Thymus (tissue), 11 donors: ENCODE measurements around the gene CFAP20DC. TPM values are rescaled to one million over a fixed set of nuclear protein-coding genes. Genes with fewer than 3 reads are reported as not detected.
"Not testable (repeated sequence)": the region's sequence is repeated elsewhere in the genome, so short reads cannot be mapped to it uniquely, and the experiment has no call there.

Experiments
- DNase-seq, 9 donors: peaks; one replicate each; pipeline ENCODE4 v3.0.0-alpha.2; 2013; ENCODE audit warnings: low spot score in 9 of 9, low read depth in 6 of 9, missing footprints in 1 of 9
- H3K27ac ChIP-seq, 2 donors: one replicate each; pipeline ENCODE4 v1.5.1; 2013; ENCODE audit warnings: control low read depth in 1 of 2, low read depth in 1 of 2, low read length in 1 of 2, mild to moderate bottlenecking in 1 of 2, moderate library complexity in 1 of 2
- H3K27me3 ChIP-seq, 2 donors: one replicate each; pipeline ENCODE4 v1.5.1; 2013; ENCODE audit warnings: low read length in 1 of 2; ENCODE audit not compliant: control insufficient read depth in 2 of 2, insufficient read depth in 1 of 2
- H3K36me3 ChIP-seq, 2 donors: one replicate each; pipeline ENCODE4 v1.5.1; 2013; ENCODE audit warnings: low read length in 1 of 2, mild to moderate bottlenecking in 1 of 2, moderate library complexity in 1 of 2; ENCODE audit not compliant: control insufficient read depth in 2 of 2, insufficient read depth in 2 of 2
- H3K4me1 ChIP-seq, 2 donors: one replicate each; pipeline ENCODE4 v1.5.1; 2013; ENCODE audit warnings: low read length in 2 of 2; ENCODE audit not compliant: control insufficient read depth in 2 of 2, insufficient read depth in 2 of 2
- H3K4me3 ChIP-seq, 2 donors: one replicate each; pipeline ENCODE4 v1.5.1; 2013; ENCODE audit warnings: low read length in 2 of 2, control low read depth in 1 of 2, mild to moderate bottlenecking in 1 of 2
- H3K9me3 ChIP-seq, 2 donors: one replicate each; pipeline ENCODE4 v1.5.1; 2013; ENCODE audit warnings: low read length in 1 of 2, mild to moderate bottlenecking in 1 of 2; ENCODE audit not compliant: control insufficient read depth in 2 of 2, insufficient read depth in 1 of 2
- WGBS: extraction: QIAGEN DNeasy Blood & Tissue Kit; methylation state at CpG from one replicate; pipeline ENCODE4 v1.1.7; 2013; 5-methylcytosine and 5-hydroxymethylcytosine counted together
- polyA plus RNA-seq: library from polyadenylated mRNA; stranded (reverse); fragments of 200-250 nt; gene quantifications from one replicate; pipeline ENCODE4 v1.2.3, GENCODE V29; 2013
- total RNA-seq: library from RNA; stranded (reverse); fragments of 120-200 nt; gene quantifications from one replicate; pipeline ENCODE4 v1.2.4, GENCODE V29; 2013
- donor health status: healthy.

The CFAP20DC gene
- total and polyA plus RNA-seq, 2 donors, result 1.0 to 1.6 TPM

DNA sequence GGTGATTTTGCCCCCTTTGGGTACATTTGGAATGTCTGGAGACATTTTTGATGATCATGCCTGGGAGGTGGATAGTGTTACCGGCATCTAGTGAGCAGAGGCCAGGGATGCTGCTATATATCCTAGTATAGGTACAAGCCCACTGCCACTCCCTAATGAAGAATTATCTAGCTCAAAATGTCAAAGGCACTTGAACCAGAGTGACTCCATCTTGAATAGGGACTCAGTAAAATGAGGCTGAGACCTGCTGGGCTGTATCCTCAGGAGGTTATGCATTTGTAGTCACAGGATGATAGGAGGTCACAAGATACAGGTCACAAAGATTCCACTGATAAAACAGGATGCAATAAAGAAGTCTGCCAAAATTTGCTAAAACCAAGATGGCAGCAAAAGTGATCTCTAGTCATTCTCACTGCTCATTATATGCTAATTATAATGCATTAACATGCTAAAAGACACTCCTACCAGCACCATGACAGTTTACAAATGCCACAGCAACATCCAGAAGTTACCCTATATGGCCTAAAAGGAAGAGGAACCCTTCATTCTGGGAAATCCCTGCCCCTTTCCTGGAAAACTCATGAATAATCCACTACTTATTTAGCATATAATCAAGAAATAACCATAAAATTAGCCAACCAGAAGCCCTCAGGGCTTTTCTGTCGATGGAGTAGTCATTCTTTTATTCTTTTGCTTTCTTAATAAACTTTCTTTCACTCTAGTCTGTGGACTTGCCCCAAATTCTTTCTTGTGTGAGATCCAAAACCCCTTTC, 343.2 kb downstream of the CFAP20DC start:
- Histone ChIP-seq H3K27me3 (no peaks in the 10 kb centered on the region), H3K27ac (no peak overlapping the region), H3K4me1 (peaks cover 0 to 12% of the 10 kb centered on the region in 2 donors), H3K9me3 (no peaks in the 10 kb centered on the region), H3K4me3 (no peak overlapping the region), H3K36me3 (no peaks in the 10 kb centered on the region)
- 95% methylated on average over 2 of the region's 2 CpGs for WGBS
- DNase-seq, result no peak

DNA sequence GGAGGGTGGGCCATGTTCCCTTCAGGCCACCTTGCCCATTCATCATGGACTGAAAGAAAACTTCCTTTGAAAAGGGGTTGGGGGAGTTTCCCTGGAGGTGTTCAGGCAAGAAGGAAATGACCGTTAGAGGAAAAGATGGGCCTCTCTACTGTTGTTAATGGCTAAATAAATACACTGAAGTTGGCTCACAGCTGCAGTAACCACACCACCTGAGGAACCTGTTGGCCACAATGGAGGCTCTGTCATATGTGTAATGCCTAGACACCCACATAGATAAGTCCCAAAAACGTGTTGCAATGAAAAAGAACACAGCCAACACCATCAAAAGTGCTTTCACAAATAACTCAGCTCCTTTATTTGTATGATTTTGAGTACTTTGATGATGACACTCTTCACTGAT, 345.1 kb downstream of the CFAP20DC start:
- 28% methylated on average over 2 of the region's 2 CpGs for WGBS
- Histone ChIP-seq H3K36me3 (no peaks in the 10 kb centered on the region), H3K9me3 (no peaks in the 10 kb centered on the region), H3K27me3 (no peaks in the 10 kb centered on the region), H3K4me3 (no peak overlapping the region), H3K4me1 (peaks cover 0 to 12% of the 10 kb centered on the region in 2 donors), H3K27ac (no peak overlapping the region)
- DNase-seq, result peak in 1 of 9 donors; percentile 19

DNA sequence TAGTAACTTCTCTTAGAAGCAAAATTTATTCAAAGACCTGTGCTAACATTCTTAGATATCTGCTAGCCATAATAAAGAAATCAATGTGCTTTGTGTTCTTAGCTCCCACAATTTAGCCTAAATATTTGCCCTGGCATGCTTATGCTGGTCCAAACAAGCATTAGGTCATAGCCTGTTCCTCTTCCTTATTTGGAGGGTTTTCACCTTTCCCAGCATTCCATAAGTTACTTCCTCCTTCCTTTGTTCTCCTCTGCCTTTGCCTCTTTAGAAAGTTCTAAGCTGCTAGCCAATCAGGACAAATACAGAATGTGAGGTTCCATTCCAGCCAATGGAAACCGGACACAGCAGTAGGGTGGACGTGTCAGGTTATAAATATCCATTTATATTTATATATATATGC, 345.5 kb downstream of the CFAP20DC start:
- H3K27me3 ChIP-seq, H3K36me3 ChIP-seq, H3K4me3 ChIP-seq, H3K27ac ChIP-seq, DNase-seq, H3K9me3 ChIP-seq: not testable (repeated sequence)
- peaks cover 0 to 12% of the 10 kb centered on the region in 2 donors for H3K4me1 ChIP-seq
- WGBS, result 96% methylated on average over 2 of the region's 2 CpGs

DNA sequence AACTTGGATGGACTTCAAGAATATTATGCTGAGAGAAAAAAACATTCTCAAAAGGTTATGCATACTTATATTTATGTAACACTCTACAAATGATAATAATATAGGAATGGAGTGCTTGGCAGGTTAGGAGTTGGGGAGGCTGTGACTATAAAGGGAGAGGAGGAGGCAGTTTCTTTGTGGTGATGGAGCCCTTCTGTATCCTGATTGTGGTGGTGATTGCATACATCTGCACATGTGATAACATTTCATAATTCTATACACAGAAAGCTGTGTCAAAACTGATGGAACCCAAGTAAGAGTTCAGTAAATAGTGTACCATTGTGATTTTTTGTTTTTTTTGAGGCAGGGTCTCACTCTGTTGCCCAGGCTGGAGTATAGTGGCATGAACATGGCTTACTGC, 351.6 kb downstream of the CFAP20DC start:
- no peak for DNase-seq
- peaks cover 0 to 2% of the 10 kb centered on the region in 2 donors for H3K4me1 ChIP-seq
- H3K9me3 ChIP-seq, result no peaks in the 10 kb centered on the region
- no peak overlapping the region for H3K27ac ChIP-seq
- H3K4me3 ChIP-seq, result no peak overlapping the region
- H3K27me3 ChIP-seq, result no peaks in the 10 kb centered on the region
- H3K36me3 ChIP-seq, result no peaks in the 10 kb centered on the region

DNA sequence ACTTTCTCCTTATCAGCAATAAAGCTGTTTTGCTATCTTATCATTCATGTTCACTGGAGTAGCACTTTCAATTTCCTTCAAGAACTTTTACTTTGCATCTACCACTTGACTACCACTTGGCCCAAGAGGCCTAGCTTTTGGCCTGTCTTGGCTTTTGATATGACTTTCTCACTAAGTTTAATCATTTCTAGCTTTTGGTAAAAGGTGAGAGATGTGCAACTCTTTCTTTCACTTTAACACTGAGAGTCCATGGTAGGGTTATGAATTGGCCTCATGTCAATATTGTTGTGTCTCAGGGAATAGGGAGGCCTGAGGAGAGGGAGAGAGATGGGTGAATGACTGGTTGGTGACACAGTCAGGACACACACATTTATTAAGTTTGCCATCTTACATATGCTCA, 352.3 kb downstream of the CFAP20DC start:
- no peaks in the 10 kb centered on the region for H3K9me3 ChIP-seq
- no peak for DNase-seq
- no peaks in the 10 kb centered on the region for H3K27me3 ChIP-seq
- no peak overlapping the region for H3K4me3 ChIP-seq
- no peaks in the 10 kb centered on the region for H3K36me3 ChIP-seq
- peaks cover 0 to 2% of the 10 kb centered on the region in 2 donors for H3K4me1 ChIP-seq
- H3K27ac ChIP-seq, result no peak overlapping the region

DNA sequence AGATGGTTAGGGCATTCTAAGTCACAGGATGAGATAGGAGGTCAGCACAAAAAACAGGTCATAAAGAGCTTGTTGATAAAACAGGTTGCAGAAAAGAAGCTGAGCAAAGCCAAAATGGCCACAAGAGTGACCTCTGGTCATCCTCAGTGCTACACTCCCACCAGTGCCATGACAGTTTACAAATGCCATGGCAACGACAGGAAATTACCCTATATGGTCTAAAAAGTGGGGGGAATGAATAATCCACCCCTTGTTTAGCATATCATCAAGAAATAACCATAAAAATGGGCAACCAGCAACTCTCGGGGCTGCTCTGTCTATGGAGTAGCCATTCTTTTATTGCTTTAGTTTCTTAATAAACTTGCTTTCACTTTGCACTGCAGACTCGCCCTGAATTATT, 353.0 kb downstream of the CFAP20DC start:
- H3K27me3 ChIP-seq, H3K4me3 ChIP-seq, DNase-seq, H3K9me3 ChIP-seq, H3K36me3 ChIP-seq, H3K27ac ChIP-seq, H3K4me1 ChIP-seq: not testable (repeated sequence)
- 94% methylated on average over 3 of the region's 3 CpGs for WGBS

DNA sequence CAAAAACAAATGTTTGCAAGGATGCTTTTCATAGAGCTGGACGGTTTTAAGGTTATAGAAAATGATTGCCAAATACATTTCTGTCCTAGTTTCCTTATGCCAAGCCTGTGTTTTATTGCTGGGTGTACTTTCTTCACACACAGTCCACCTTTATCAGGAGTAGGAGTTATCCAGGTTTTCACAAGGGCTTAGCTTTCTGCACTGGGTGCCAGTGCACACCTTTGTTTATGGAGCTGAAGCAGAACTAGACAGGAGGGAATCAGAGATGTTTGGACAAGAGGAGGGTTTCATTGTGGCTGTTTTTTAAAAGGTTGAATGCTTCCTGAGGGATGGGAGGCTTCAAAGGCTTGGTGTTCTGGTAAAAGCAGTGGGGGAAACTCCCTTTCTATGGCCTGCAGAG, 353.7 kb downstream of the CFAP20DC start:
- Histone ChIP-seq H3K9me3 (peaks cover 0 to 3% of the 10 kb centered on the region in 2 donors), H3K27me3 (no peaks in the 10 kb centered on the region), H3K27ac (no peak overlapping the region), H3K4me1 (peaks cover 0 to 2% of the 10 kb centered on the region in 2 donors), H3K4me3 (no peak overlapping the region), H3K36me3 (no peaks in the 10 kb centered on the region)
- WGBS, result 91% methylated on average over 1 of the region's 1 CpG
- DNase-seq, result no peak

DNA sequence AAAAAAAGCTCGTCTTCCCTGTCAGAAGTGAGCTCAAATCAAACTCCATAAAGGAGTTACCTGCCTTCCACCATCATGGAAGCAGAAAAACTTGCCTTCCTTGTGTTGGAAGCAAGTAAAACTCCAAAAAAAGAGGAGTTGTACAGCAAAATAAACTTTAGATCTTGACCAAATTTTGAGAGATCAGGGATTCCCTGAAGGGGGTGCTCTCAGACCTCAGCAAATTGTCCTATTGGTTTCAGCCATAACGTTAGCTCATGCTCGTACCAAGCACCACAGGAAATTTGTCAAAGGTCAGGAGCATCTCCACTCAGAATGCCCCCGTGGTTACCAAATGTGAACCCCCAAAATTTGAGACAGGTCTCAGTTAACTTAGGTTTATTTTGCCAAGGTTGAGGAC, 354.5 kb downstream of the CFAP20DC start:
- DNase-seq, H3K27me3 ChIP-seq: not testable (repeated sequence)

DNA sequence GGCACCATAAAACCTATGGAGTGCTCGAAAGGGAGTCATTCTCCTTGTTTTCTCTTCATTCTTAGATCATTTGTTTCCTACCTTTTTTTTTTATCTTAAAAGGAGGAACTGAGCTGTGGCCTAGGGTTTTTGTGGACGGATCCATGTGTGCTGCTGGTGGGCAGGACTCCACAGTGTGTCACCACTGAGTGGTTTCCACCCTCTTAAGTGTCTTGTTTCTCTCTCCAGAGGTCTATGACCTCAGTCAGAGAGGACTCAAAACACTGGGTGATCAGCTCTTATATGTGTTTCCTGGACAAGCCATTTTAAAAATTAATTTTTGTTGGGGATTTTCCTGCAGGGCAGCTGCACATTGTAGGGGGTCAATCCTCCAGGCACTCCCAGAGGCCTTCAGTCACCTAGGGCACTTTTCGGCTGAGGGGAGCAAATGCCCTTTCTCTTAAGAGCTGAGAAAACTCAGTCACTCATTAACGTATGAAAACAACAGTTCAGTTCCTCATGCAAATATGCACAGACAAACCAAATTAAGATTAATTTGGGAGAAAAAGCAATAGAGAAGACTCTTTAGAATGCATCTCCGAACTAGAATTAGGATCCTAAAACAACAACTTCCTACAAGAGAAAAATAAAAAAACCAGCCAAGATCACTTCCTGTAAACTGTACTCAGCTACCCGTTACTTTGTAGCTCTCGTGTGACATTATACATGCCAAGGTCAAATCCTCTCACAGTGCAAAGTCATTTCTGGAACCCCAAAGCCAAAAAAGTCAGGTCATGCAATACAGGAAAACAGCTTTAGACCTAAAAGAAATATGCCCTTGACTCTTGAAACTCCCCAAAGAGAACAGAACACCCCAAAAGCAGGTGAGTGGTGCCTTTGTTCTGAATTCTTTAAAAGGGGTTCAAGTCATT, 355.6 kb downstream of the CFAP20DC start:
- WGBS, result 58% methylated on average over 7 of the region's 7 CpGs
- no peak for DNase-seq
- Histone ChIP-seq H3K9me3 (peaks cover 0 to 3% of the 10 kb centered on the region in 2 donors), H3K27ac (no peak overlapping the region), H3K4me3 (no peak overlapping the region), H3K27me3 (no peaks in the 10 kb centered on the region), H3K36me3 (no peaks in the 10 kb centered on the region), H3K4me1 (peaks cover 0 to 2% of the 10 kb centered on the region in 2 donors)

More for the DNA sequence above, 354.5 kb downstream of the CFAP20DC start:
- 96% methylated on average over 4 of the region's 4 CpGs for WGBS
- H3K4me1 ChIP-seq, H3K4me3 ChIP-seq, H3K9me3 ChIP-seq, H3K36me3 ChIP-seq, H3K27ac ChIP-seq: not testable (repeated sequence)
